Upper lobe of left lung (tissue), 6 donors: Measurements from ENCODE around the gene CWH43. TPM values are rescaled to one million over a fixed set of nuclear protein-coding genes. Genes with fewer than 3 reads are reported as not detected.
"Not testable (repeated sequence)": the region's sequence is repeated elsewhere in the genome, so short reads cannot be mapped to it uniquely, and the experiment has no call there.

Source experiments
- ATAC-seq, 2 donors: fragments of 200-7000 bp; cut with Tn5 transposase; one replicate each; pipeline ENCODE4 v1.9.1; 2022; ENCODE audit warnings: mild to moderate bottlenecking in 2 of 2, moderate library complexity in 2 of 2; ENCODE audit not compliant: low FRiP score in 2 of 2
- DNase-seq, 2 donors: peaks; one replicate each; pipeline ENCODE4 v3.0.0-alpha.2; 2019 to 2020
- H3K27ac ChIP-seq, 4 donors: fragments of 200-600 bp; sonication (generic); one replicate each; pipeline ENCODE4 v1.5.1; 2016 to 2019
- H3K27me3 ChIP-seq, 4 donors: fragments of 200-600 bp; sonication (generic); one replicate each; pipeline ENCODE4 v1.5.1; 2017 to 2019
- H3K36me3 ChIP-seq, 4 donors: fragments of 200-600 bp; sonication (generic); one replicate each; pipeline ENCODE4 v1.5.1; 2016 to 2019
- H3K4me1 ChIP-seq, 4 donors: fragments of 200-600 bp; sonication (generic); one replicate each; pipeline ENCODE4 v1.5.1; 2018 to 2019
- H3K4me3 ChIP-seq, 4 donors: fragments of 200-600 bp; sonication (generic); one replicate each; pipeline ENCODE4 v1.5.1; 2017 to 2019; ENCODE audit warnings: mild to moderate bottlenecking in 2 of 4, moderate library complexity in 1 of 4
- H3K9me3 ChIP-seq, 4 donors: fragments of 200-600 bp; sonication (generic); one replicate each; pipeline ENCODE4 v1.5.1; 2018 to 2019
- WGBS, 2 donors: methylation state at CpG; one replicate each; pipeline ENCODE4 v1.1.5; 2017 to 2018; 5-methylcytosine and 5-hydroxymethylcytosine counted together
- small RNA-seq, 4 donors: library from RNA; depleted of rRNA; stranded (forward); fragments of <200 nt; gene quantifications; one replicate each; pipeline ENCODE3, GENCODE V24; 2016
- total RNA-seq, 6 donors: library from RNA; depleted of rRNA in 4 of 6; stranded (reverse); fragments of >200 nt in 4 of 6; gene quantifications; one replicate each; pipeline versions ENCODE4 v1.1.0 to v1.2.1, GENCODE V29; 2016 to 2021
- donor health status: DM: no; HTN: no; CAD: no; lungs with moderate emphysema.
- donor health status: DM: no; HTN: yes; CAD: no; lungs with severe emphysema.

CWH43 gene
- total RNA-seq, 6 donors from 2014 or later: 0.67 to 1.7 (median 1.1) TPM; not detected in 2

DNA sequence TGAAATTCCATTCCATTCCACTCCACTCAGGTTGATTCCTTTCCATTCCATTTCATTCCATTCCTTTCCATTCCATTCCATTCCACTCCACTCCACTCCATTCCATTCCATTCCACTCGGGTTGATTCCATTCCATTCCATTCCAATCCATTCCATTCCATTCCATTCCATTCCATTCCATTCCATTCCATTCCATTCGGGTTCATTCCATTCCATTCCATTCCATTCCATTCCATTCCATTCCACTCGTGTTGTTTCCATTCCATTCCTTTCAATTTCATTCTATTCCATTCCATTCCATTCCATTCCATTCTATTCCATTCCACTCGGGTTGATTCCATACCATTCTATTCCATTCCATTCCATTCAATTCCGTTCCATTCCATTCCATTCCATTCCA lies 124.5 kb downstream of the CWH43 start:
- not testable (repeated sequence) for H3K4me3 ChIP-seq, H3K27me3 ChIP-seq, DNase-seq, H3K36me3 ChIP-seq, H3K4me1 ChIP-seq, H3K27ac ChIP-seq
- peaks cover 8 to 67% (median 38%) of the 10 kb centered on the region in 4 donors for H3K9me3 ChIP-seq
- ATAC-seq: peak; percentile 81 to 91
- WGBS, 2 donors: 68 to 77% methylated on average over 5 of the region's 5 CpGs

Small RNA genes within 50 kb of the gene (small RNA-seq; reads per million reads assigned to genes)
- 0 reads per million in 4 donors for gene AC020593.1

Other genes with a start within 250 kb of the CWH43 start
- gene FRYL, start 206.0 kb upstream of the CWH43 start, total RNA-seq: 10 to 100 TPM; 48.6 to 96.9 (median 69.2) TPM
- 100 to 1,000 TPM in 1 of 6 donors, 10 to 100 TPM in 5; 31.5 to 104 (median 82.9) TPM for gene OCIAD1, start 155.2 kb upstream of the CWH43 start, total RNA-seq
- gene OCIAD2, start 79.5 kb upstream of the CWH43 start, total RNA-seq: 100 to 1,000 TPM in 1 of 6 donors, 10 to 100 TPM in 5; 27.7 to 172 (median 37.9) TPM